ENCODE results near the gene ATP6V0B.

GRCh38 chr1:44014365-44015104 is 39.8 kb downstream of the ATP6V0B start:
- no peak for TF ChIP-seq CTCF (IDR thresholded peaks at IDR 0.05)
- TF ChIP-seq POLR2A (IDR thresholded peaks at IDR 0.05) = no peak

Measured in heart left ventricle (tissue), 13 donors.